GM12864 (cell line): Measurements from ENCODE around the gene CDH2.

Experiments
- DNase-seq: peaks from one replicate; pipeline ENCODE4 v3.0.0-alpha.2; 2011; ENCODE audit warnings: low read depth
- H3K4me3 ChIP-seq: 2 replicates; pipeline ENCODE4 v1.5.1; 2011; ENCODE audit warnings: mild to moderate bottlenecking, low read depth, low read length, control low read depth
- CTCF ChIP-seq: IDR thresholded peaks from 2 replicates; pipeline ENCODE4 v1.5.1; 2011; ENCODE audit warnings: low read depth, mild to moderate bottlenecking, moderate library complexity, low read length, control low read depth, inconsistent platforms; ENCODE audit errors: missing control alignments

Gene CDH2

GRCh38 chr18:27995770-27996502 is 181.0 kb downstream of the CDH2 start:
- no peak for TF ChIP-seq CTCF
- H3K4me3 ChIP-seq, result no peak overlapping the region
- no peak for DNase-seq

- TF ChIP-seq CTCF, result no peak
- no peak overlapping the region for H3K4me3 ChIP-seq
- DNase-seq, result no peak
Observed at GRCh38 chr18:27994571-27994970, 182.4 kb downstream of the CDH2 start.

GRCh38 chr18:27991391-27991790 is 185.5 kb downstream of the CDH2 start:
- DNase-seq, result no peak
- TF ChIP-seq CTCF, result no peak
- no peak overlapping the region for H3K4me3 ChIP-seq

GRCh38 chr18:27985832-27986231 is 191.1 kb downstream of the CDH2 start:
- no peak for DNase-seq
- no peak for TF ChIP-seq CTCF
- H3K4me3 ChIP-seq, result no peak overlapping the region

GRCh38 chr18:27983780-27984179 is 193.2 kb downstream of the CDH2 start:
- no peak overlapping the region for H3K4me3 ChIP-seq
- no peak for DNase-seq
- TF ChIP-seq CTCF, result no peak

- no peak for TF ChIP-seq CTCF
- no peak overlapping the region for H3K4me3 ChIP-seq
- DNase-seq, result no peak
Observed at GRCh38 chr18:27976806-27977408, 200.0 kb downstream of the CDH2 start.

- no peak for DNase-seq
- no peak overlapping the region for H3K4me3 ChIP-seq
- no peak for TF ChIP-seq CTCF
Observed at GRCh38 chr18:27970321-27970720, 206.6 kb downstream of the CDH2 start.
